WERI-Rb-1 (cell line): Measurements from ENCODE around the gene SLC22A14.

ENCODE experiments used
- DNase-seq: peaks from one replicate; pipeline ENCODE4 v3.0.0-alpha.2; 2020
- H3K27ac ChIP-seq: fragments of 250-450 bp; sonication (Bioruptor Pico); 2 replicates; pipeline ENCODE4 v1.5.1; 2020; ENCODE audit warnings: mild to moderate bottlenecking, moderate library complexity
- H3K27me3 ChIP-seq: fragments of 250-450 bp; sonication (Bioruptor Pico); 2 replicates; pipeline ENCODE4 v1.5.1; 2021; ENCODE audit warnings: mild to moderate bottlenecking, low read depth, moderate library complexity; ENCODE audit not compliant: insufficient read depth, severe bottlenecking
- H3K36me3 ChIP-seq: fragments of 250-450 bp; sonication (Bioruptor Pico); 2 replicates; pipeline ENCODE4 v1.5.1; 2020; ENCODE audit warnings: mild to moderate bottlenecking, moderate library complexity
- H3K4me3 ChIP-seq: 2 replicates; pipeline ENCODE4 v1.5.1; 2011; ENCODE audit warnings: low read depth, mild to moderate bottlenecking, control low read depth, low read length
- H3K9me3 ChIP-seq: fragments of 250-450 bp; sonication (Bioruptor Pico); 2 replicates; pipeline ENCODE4 v1.5.1; 2021; ENCODE audit warnings: mild to moderate bottlenecking, moderate library complexity; ENCODE audit not compliant: severe bottlenecking
- CTCF ChIP-seq: IDR thresholded peaks from 2 replicates; pipeline ENCODE4 v1.5.1; 2011; ENCODE audit warnings: low read depth, mild to moderate bottlenecking, control low read depth, inconsistent platforms, low read length

Gene SLC22A14

GRCh38 chr3:38247366-38248035 is 34.6 kb upstream of the SLC22A14 start:
- Histone ChIP-seq H3K4me3 (no peak overlapping the region), H3K36me3 (peaks cover 26% of the 10 kb centered on the region)

GRCh38 chr3:38250198-38250597 is 31.9 kb upstream of the SLC22A14 start:
- Histone ChIP-seq H3K27me3 (no peaks in the 10 kb centered on the region), H3K9me3 (no peaks in the 10 kb centered on the region), H3K4me3 (no peak overlapping the region), H3K27ac (no peak overlapping the region), H3K36me3 (peaks cover 42% of the 10 kb centered on the region)
- DNase-seq = no peak
- TF ChIP-seq CTCF = no peak

More at GRCh38 chr3:38247366-38248035, 34.6 kb upstream of the SLC22A14 start:
- TF ChIP-seq CTCF = peak; percentile 23; the same call in 1 of the 2 replicates
- no peaks in the 10 kb centered on the region for H3K27me3 ChIP-seq
- peak; percentile 33 for DNase-seq
- H3K27ac ChIP-seq = peak overlapping the region; percentile 23
- H3K9me3 ChIP-seq = no peaks in the 10 kb centered on the region

GRCh38 chr3:38251197-38251596 is 30.9 kb upstream of the SLC22A14 start:
- H3K9me3 ChIP-seq = no peaks in the 10 kb centered on the region
- peaks cover 40% of the 10 kb centered on the region for H3K36me3 ChIP-seq

GRCh38 chr3:38253704-38254103 is 28.4 kb upstream of the SLC22A14 start:
- TF ChIP-seq CTCF = no peak
- no peaks in the 10 kb centered on the region for H3K27me3 ChIP-seq
- no peak overlapping the region for H3K27ac ChIP-seq
- no peaks in the 10 kb centered on the region for H3K9me3 ChIP-seq
- peaks cover 36% of the 10 kb centered on the region for H3K36me3 ChIP-seq
- H3K4me3 ChIP-seq = no peak overlapping the region
- DNase-seq = no peak

More at GRCh38 chr3:38251197-38251596, 30.9 kb upstream of the SLC22A14 start:
- no peak overlapping the region for H3K27ac ChIP-seq
- no peak for TF ChIP-seq CTCF
- DNase-seq = no peak
- no peaks in the 10 kb centered on the region for H3K27me3 ChIP-seq
- H3K4me3 ChIP-seq = no peak overlapping the region

GRCh38 chr3:38254872-38255271 is 27.2 kb upstream of the SLC22A14 start:
- H3K36me3 ChIP-seq = peaks cover 35% of the 10 kb centered on the region
- TF ChIP-seq CTCF = no peak

GRCh38 chr3:38255627-38256026 is 26.5 kb upstream of the SLC22A14 start:
- no peaks in the 10 kb centered on the region for H3K9me3 ChIP-seq
- no peak for DNase-seq
- no peak overlapping the region for H3K27ac ChIP-seq
- peaks cover 32% of the 10 kb centered on the region for H3K36me3 ChIP-seq
- H3K4me3 ChIP-seq = no peak overlapping the region
- no peak for TF ChIP-seq CTCF
- no peaks in the 10 kb centered on the region for H3K27me3 ChIP-seq

More at GRCh38 chr3:38254872-38255271, 27.2 kb upstream of the SLC22A14 start:
- no peak for DNase-seq
- H3K27me3 ChIP-seq = no peaks in the 10 kb centered on the region
- H3K4me3 ChIP-seq = no peak overlapping the region
- no peak overlapping the region for H3K27ac ChIP-seq
- no peaks in the 10 kb centered on the region for H3K9me3 ChIP-seq
